OCI-LY7 (cell line): ENCODE results near the gene ALOX15B. TPM values are rescaled to one million over a fixed set of nuclear protein-coding genes. Genes with fewer than 3 reads are reported as not detected.
"Not testable (repeated sequence)": the region's sequence is repeated elsewhere in the genome, so short reads cannot be mapped to it uniquely, and the experiment has no call there.

Experiments used
- BruUV-seq: library from RNA; stranded (reverse); fragments of 400-500 nt; replicated peaks from 2 replicates; lab custom pipeline; 2021; lab: Mats Ljungman, UMichigan
- CTCF ChIA-PET: fragments of 300-600 bp; sonication (Branson Sonifier 250); formaldehyde crosslinking; loops from one replicate; lab custom pipeline; 2022; ENCODE audit warnings: antibody characterized with exemption; ENCODE audit not compliant: unreplicated experiment; lab: Charles Lee
- POLR2A ChIA-PET: fragments of 300-600 bp; sonication (Branson Sonifier 250); formaldehyde crosslinking; loops from one replicate; lab custom pipeline; 2022; ENCODE audit warnings: antibody characterized with exemption; lab: Charles Lee
- DNase-seq: peaks from one replicate; pipeline ENCODE4 v3.0.0-alpha.2; 2015; ENCODE audit warnings: low spot score
- H2AFZ ChIP-seq: fragments of 200-600 bp; sonication (generic), shearing (Covaris generic); 2 replicates; pipeline ENCODE4 v1.6.1; 2014; ENCODE audit warnings: mild to moderate bottlenecking, antibody characterized with exemption, low read length, moderate library complexity
- H3K27ac ChIP-seq: fragments of 200-600 bp; sonication (generic); 2 replicates; pipeline ENCODE4 v1.5.1; 2014; ENCODE audit warnings: mixed run types, low read depth, mild to moderate bottlenecking, moderate library complexity, low read length, inconsistent platforms; ENCODE audit not compliant: poor library complexity, severe bottlenecking
- H3K36me3 ChIP-seq: fragments of 200-600 bp; sonication (generic); 2 replicates; pipeline ENCODE4 v1.6.1; 2014; ENCODE audit warnings: mild to moderate bottlenecking, antibody characterized with exemption, low read length, moderate library complexity, mixed read lengths; ENCODE audit not compliant: insufficient read depth
- H3K4me1 ChIP-seq: fragments of 200-600 bp; sonication (generic); 2 replicates; pipeline ENCODE4 v1.5.1; 2014; ENCODE audit warnings: mild to moderate bottlenecking, low read length; ENCODE audit not compliant: insufficient read depth, poor library complexity, severe bottlenecking
- H3K4me2 ChIP-seq: fragments of 200-600 bp; sonication (generic); 2 replicates; pipeline ENCODE4 v1.6.1; 2014; ENCODE audit warnings: mild to moderate bottlenecking, low read length
- H3K4me3 ChIP-seq: fragments of 200-600 bp; sonication (generic); 2 replicates; pipeline ENCODE4 v1.5.1; 2014; ENCODE audit warnings: mild to moderate bottlenecking, low read depth, low read length; ENCODE audit not compliant: poor library complexity, severe bottlenecking
- H3K79me2 ChIP-seq: fragments of 200-600 bp; sonication (generic); 2 replicates; pipeline ENCODE4 v1.6.1; 2016; ENCODE audit warnings: low read depth, mild to moderate bottlenecking, low read length, moderate library complexity, mixed read lengths; ENCODE audit not compliant: insufficient read depth
- H3K9me2 ChIP-seq: fragments of 200-600 bp; sonication (generic); 2 replicates; pipeline ENCODE4 v1.6.1; 2016; ENCODE audit warnings: mild to moderate bottlenecking, low read length, mixed read lengths; ENCODE audit not compliant: insufficient read depth
- H3K9me3 ChIP-seq: fragments of 200-600 bp; sonication (generic); 2 replicates; pipeline ENCODE4 v1.6.1; 2014; ENCODE audit warnings: mild to moderate bottlenecking, mixed run types, low read length, mixed read lengths
- H4K20me1 ChIP-seq: fragments of 200-600 bp; sonication (generic); 2 replicates; pipeline ENCODE4 v1.6.1; 2014; ENCODE audit warnings: mild to moderate bottlenecking, antibody characterized with exemption, low read length, moderate library complexity, mixed read lengths; ENCODE audit not compliant: insufficient read depth
- EZH2phosphoT487 ChIP-seq: fragments of 200-600 bp; sonication (generic); IDR thresholded peaks from 2 replicates; pipeline ENCODE4 v1.6.1; 2018; ENCODE audit warnings: low read depth, borderline replicate concordance, mild to moderate bottlenecking, mixed run types, antibody characterized with exemption, low read length, moderate library complexity, mixed read lengths
- intact Hi-C: fragments of 100-400 bp; cut with micrococcal nuclease; formaldehyde crosslinking; loops from one replicate; pipeline ENCODE4 v1.10.0; 2022; ENCODE audit not compliant: unreplicated experiment
- total RNA-seq, 2 experiments: library from RNA; depleted of rRNA in 1 of 2; stranded (reverse); fragments of >200 nt in 1 of 2; shearing (Covaris generic) in 1 of 2; gene quantifications; 2 replicates each; pipeline ENCODE4 v1.2.3, GENCODE V29; 2014 to 2022
- TF ChIP-seq, protein P1 (sequence below): fragments of 200-600 bp; sonication (generic); conservative IDR thresholded peaks from 2 replicates; pipeline ENCODE4 v1.5.1; 2014; ENCODE audit warnings: mild to moderate bottlenecking, antibody characterized with exemption, low read length, moderate library complexity, mixed read lengths

The ALOX15B gene
- total RNA-seq, 2 experiments from 2014 or later: not detected

GRCh38 chr17:8060274-8060673 lies 21.4 kb downstream of the ALOX15B start:
- Histone ChIP-seq H3K9me2 (no peaks in the 10 kb centered on the region), H3K27ac (no peak overlapping the region), H2AFZ (peak overlapping the region; percentile 34; the same call in 1 of the 2 replicates), H3K4me3 (no peak overlapping the region), H3K4me2 (no peak overlapping the region), H4K20me1 (no peaks in the 10 kb centered on the region), H3K4me1 (peaks cover 27% of the 10 kb centered on the region), H3K36me3 (no peaks in the 10 kb centered on the region), H3K9me3 (no peaks in the 10 kb centered on the region), H3K79me2 (no peaks in the 10 kb centered on the region)
- CTCF ChIA-PET: interaction anchor here (1.5 to 1.8 kb wide), 2 partner anchors 17 to 59 kb away, joined by 3 to 6 read pairs; no protein-coding TSS in a partner anchor
- no TSS peak for BruUV-seq
- peak; percentile 80 for DNase-seq
- POLR2A ChIA-PET: no interaction called here
- TF ChIP-seq, protein P1, sequence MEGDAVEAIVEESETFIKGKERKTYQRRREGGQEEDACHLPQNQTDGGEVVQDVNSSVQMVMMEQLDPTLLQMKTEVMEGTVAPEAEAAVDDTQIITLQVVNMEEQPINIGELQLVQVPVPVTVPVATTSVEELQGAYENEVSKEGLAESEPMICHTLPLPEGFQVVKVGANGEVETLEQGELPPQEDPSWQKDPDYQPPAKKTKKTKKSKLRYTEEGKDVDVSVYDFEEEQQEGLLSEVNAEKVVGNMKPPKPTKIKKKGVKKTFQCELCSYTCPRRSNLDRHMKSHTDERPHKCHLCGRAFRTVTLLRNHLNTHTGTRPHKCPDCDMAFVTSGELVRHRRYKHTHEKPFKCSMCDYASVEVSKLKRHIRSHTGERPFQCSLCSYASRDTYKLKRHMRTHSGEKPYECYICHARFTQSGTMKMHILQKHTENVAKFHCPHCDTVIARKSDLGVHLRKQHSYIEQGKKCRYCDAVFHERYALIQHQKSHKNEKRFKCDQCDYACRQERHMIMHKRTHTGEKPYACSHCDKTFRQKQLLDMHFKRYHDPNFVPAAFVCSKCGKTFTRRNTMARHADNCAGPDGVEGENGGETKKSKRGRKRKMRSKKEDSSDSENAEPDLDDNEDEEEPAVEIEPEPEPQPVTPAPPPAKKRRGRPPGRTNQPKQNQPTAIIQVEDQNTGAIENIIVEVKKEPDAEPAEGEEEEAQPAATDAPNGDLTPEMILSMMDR: peak; percentile 91
- TF ChIP-seq EZH2phosphoT487: no peak
- intact Hi-C loops: loop anchor here (1.0 to 2.0 kb wide), 3 partner anchors 19 to 59 kb away; partner anchors contain the start of gene ALOXE3

DNA sequence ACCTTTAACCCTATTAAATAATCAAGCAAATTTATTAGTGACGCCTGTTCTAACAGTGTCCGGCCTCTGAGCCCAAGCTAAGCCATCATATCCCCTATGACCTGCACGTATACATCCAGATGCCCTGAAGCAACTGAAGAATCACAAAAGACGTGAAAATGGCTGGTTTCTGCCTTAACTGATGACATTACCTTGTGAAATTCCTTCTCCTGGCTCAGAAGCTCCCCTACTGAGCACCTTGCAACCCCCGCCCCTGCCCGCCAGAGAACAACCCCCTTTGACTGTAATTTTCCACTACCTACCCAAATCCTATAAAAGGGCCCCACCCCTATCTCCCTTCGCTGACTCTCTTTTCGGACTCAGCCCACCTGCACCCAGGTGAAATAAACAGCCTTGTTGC lies 23.0 kb downstream of the ALOX15B start:
- H3K79me2 ChIP-seq, DNase-seq, H3K27ac ChIP-seq, H3K4me2 ChIP-seq, H3K36me3 ChIP-seq, H3K4me3 ChIP-seq, H2AFZ ChIP-seq, H3K9me2 ChIP-seq, BruUV-seq, H4K20me1 ChIP-seq, H3K9me3 ChIP-seq: not testable (repeated sequence)
- intact Hi-C loops: loop anchor here (2.0 kb wide), 2 partner anchors 17 to 57 kb away; partner anchors contain the start of gene ALOXE3
- ChIA-PET CTCF (interaction anchor here (1.8 kb wide), 1 partner anchor 57 kb away, joined by 6 read pairs; no protein-coding TSS in a partner anchor), POLR2A (interaction anchor here (0.7 to 1.1 kb wide), 2 partner anchors 29 to 50 kb away, joined by 3 read pairs; no protein-coding TSS in a partner anchor)
- H3K4me1 ChIP-seq: peaks cover 17% of the 10 kb centered on the region

DNA sequence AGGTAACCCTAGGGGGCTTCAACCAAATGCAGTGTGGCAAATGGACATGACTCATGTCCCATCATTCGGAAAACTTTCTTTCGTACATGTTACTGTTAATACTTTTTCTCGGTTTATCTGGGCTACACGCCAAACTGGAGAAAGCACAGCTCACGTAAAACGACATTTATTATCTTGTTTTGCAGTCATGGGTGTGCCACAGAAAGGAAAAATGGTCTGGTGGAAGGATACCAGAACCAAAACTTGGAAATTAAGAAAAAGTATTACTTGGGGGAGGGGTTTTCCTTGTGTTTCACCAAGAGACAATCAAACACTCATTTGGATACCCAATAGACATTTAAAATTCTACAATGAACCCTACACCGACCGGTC lies 23.6 kb downstream of the ALOX15B start:
- no peaks in the 10 kb centered on the region for H3K9me3 ChIP-seq
- H3K79me2 ChIP-seq: no peaks in the 10 kb centered on the region
- H3K9me2 ChIP-seq: no peaks in the 10 kb centered on the region
- H2AFZ ChIP-seq: no peak overlapping the region
- H3K4me2 ChIP-seq: no peak overlapping the region
- DNase-seq: no peak
- TF ChIP-seq, protein P1: no peak
- POLR2A ChIA-PET: interaction anchor here (0.7 kb wide), 1 partner anchor 51 kb away, joined by 3 read pairs; no protein-coding TSS in a partner anchor
- no peak overlapping the region for H3K27ac ChIP-seq
- no peaks in the 10 kb centered on the region for H4K20me1 ChIP-seq
- H3K4me3 ChIP-seq: no peak overlapping the region
- CTCF ChIA-PET: interaction anchor here (1.8 kb wide), 1 partner anchor 57 kb away, joined by 6 read pairs; no protein-coding TSS in a partner anchor
- peaks cover 16% of the 10 kb centered on the region for H3K4me1 ChIP-seq
- intact Hi-C loops: no loop called here
- no TSS peak for BruUV-seq
- no peaks in the 10 kb centered on the region for H3K36me3 ChIP-seq
